ENCODE results near the gene FAM200A. TPM values are rescaled to one million over a fixed set of nuclear protein-coding genes. Genes with fewer than 3 reads are reported as not detected.
A peak's percentile ranks its signal among the peaks of the same experiment; 100 is the strongest.

Gene FAM200A
- 4.9 TPM for total RNA-seq
- long read RNA-seq, transcript FAM200A-202 (2 exons, 2,480 nt), result major isoform, 7 of 13 reads
- long read RNA-seq, partial matches to known transcripts, result 0 of 13 reads
- long read RNA-seq, other reads (novel, unspliced or antisense), result 6 of 13 reads

- H3K27me3 ChIP-seq, result no peaks in the 10 kb centered on the region
- DNase-seq (peak; percentile 95), ATAC-seq (peak; percentile 99)
- peaks cover 19% of the 10 kb centered on the region for H3K4me1 ChIP-seq
- peak within 1 kb of the TSS; percentile 91 for H3K27ac ChIP-seq
- H3K9me3 ChIP-seq, result no peaks in the 10 kb centered on the region
- H3K36me3 ChIP-seq, result peaks cover 25% of the 10 kb centered on the region
- TF ChIP-seq CTCF (IDR thresholded peaks at IDR 0.05), result no peak
- H3K4me3 ChIP-seq, result peak within 1 kb of the TSS; percentile 93
- intact Hi-C loops (cut with DNase I), result no loop called here
These were observed at the start of gene FAM200A for GRCh38 chr7:99551767-99552463. Gene FAM200A (minus strand): TSS chr7:99552114. CDS start chr7:99548407, 3,707 bp downstream.

GRCh38 chr7:99599836-99600235, 47.9 kb upstream of the FAM200A start:
- no peak for TF ChIP-seq CTCF (IDR thresholded peaks at IDR 0.05)
- ATAC-seq (no peak), DNase-seq (no peak)
- no peaks in the 10 kb centered on the region for H3K9me3 ChIP-seq
- H3K36me3 ChIP-seq, result no peaks in the 10 kb centered on the region
- H3K27me3 ChIP-seq, result no peaks in the 10 kb centered on the region
- intact Hi-C loops (cut with DNase I), result no loop called here
- no peaks in the 10 kb centered on the region for H3K4me1 ChIP-seq
- no peak overlapping the region for H3K4me3 ChIP-seq
- no peak overlapping the region for H3K27ac ChIP-seq

GRCh38 chr7:99597762-99598501, 46.0 kb upstream of the FAM200A start, which contains the start of gene TMEM225B:
Gene TMEM225B (plus strand): TSS chr7:99598267. CDS start chr7:99604389, 6,122 bp downstream.
- ATAC-seq (peak; percentile 26), DNase-seq (no peak)
- TF ChIP-seq CTCF (IDR thresholded peaks at IDR 0.05), result no peak

GRCh38 chr7:99596408-99596955, 44.6 kb upstream of the FAM200A start:
- H3K27me3 ChIP-seq, result no peaks in the 10 kb centered on the region
- no peak overlapping the region for H3K27ac ChIP-seq
- TF ChIP-seq CTCF (IDR thresholded peaks at IDR 0.05), result no peak
- no peak overlapping the region for H3K4me3 ChIP-seq
- intact Hi-C loops (cut with DNase I), result no loop called here
- no peak for DNase-seq
- ATAC-seq, result no peak
- no peaks in the 10 kb centered on the region for H3K9me3 ChIP-seq
- no peaks in the 10 kb centered on the region for H3K36me3 ChIP-seq
- no peaks in the 10 kb centered on the region for H3K4me1 ChIP-seq

More at GRCh38 chr7:99597762-99598501, 46.0 kb upstream of the FAM200A start, which contains the start of gene TMEM225B:
- no peaks in the 10 kb centered on the region for H3K36me3 ChIP-seq
- no peaks in the 10 kb centered on the region for H3K9me3 ChIP-seq
- no peak within 1 kb of the TSS for H3K27ac ChIP-seq
- no peak within 1 kb of the TSS for H3K4me3 ChIP-seq
- intact Hi-C loops (cut with DNase I), result no loop called here
- no peaks in the 10 kb centered on the region for H3K27me3 ChIP-seq
- H3K4me1 ChIP-seq, result no peaks in the 10 kb centered on the region

- Histone ChIP-seq H3K27ac (no peak overlapping the region), H3K4me3 (no peak overlapping the region), H3K9me3 (no peaks in the 10 kb centered on the region), H3K36me3 (no peaks in the 10 kb centered on the region), H3K4me1 (no peaks in the 10 kb centered on the region), H3K27me3 (no peaks in the 10 kb centered on the region)
- intact Hi-C loops (cut with DNase I), result no loop called here
- no peak for ATAC-seq
- no peak for TF ChIP-seq CTCF (IDR thresholded peaks at IDR 0.05)
- no peak for DNase-seq
These were observed 43.2 kb upstream of the FAM200A start for GRCh38 chr7:99594948-99595745.

All from upper lobe of right lung (tissue), 1 donor.